Measurements from ENCODE around the gene NCOR2. TPM values are rescaled to one million over a fixed set of nuclear protein-coding genes. Genes with fewer than 3 reads are reported as not detected.

Gene NCOR2
- total RNA-seq, 4 donors from 2014 or later = 41.8 to 133 (median 66.4) TPM

DNA sequence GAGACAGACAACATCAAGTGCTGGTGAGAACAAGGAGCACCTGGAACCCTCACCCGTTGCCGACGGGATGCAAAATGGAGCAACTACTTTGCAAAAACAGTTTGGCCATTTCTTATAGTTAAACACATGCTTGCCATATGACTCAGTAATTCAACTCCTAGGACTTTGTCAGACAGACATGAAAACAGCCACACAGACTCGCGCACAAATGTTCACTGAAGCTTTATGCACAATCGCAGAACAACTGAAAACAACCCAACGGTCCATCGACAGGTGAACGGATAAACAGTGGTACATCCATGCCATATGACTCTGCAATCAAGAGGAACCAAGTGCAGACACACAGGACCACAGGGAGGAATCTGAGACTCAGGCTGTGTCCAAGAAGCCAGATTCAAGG, 30.8 kb downstream of the NCOR2 start:
- TF ChIP-seq, protein P1, sequence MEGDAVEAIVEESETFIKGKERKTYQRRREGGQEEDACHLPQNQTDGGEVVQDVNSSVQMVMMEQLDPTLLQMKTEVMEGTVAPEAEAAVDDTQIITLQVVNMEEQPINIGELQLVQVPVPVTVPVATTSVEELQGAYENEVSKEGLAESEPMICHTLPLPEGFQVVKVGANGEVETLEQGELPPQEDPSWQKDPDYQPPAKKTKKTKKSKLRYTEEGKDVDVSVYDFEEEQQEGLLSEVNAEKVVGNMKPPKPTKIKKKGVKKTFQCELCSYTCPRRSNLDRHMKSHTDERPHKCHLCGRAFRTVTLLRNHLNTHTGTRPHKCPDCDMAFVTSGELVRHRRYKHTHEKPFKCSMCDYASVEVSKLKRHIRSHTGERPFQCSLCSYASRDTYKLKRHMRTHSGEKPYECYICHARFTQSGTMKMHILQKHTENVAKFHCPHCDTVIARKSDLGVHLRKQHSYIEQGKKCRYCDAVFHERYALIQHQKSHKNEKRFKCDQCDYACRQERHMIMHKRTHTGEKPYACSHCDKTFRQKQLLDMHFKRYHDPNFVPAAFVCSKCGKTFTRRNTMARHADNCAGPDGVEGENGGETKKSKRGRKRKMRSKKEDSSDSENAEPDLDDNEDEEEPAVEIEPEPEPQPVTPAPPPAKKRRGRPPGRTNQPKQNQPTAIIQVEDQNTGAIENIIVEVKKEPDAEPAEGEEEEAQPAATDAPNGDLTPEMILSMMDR (IDR thresholded peaks at IDR 0.05; ENCODE audit: low read depth) = no peak

DNA sequence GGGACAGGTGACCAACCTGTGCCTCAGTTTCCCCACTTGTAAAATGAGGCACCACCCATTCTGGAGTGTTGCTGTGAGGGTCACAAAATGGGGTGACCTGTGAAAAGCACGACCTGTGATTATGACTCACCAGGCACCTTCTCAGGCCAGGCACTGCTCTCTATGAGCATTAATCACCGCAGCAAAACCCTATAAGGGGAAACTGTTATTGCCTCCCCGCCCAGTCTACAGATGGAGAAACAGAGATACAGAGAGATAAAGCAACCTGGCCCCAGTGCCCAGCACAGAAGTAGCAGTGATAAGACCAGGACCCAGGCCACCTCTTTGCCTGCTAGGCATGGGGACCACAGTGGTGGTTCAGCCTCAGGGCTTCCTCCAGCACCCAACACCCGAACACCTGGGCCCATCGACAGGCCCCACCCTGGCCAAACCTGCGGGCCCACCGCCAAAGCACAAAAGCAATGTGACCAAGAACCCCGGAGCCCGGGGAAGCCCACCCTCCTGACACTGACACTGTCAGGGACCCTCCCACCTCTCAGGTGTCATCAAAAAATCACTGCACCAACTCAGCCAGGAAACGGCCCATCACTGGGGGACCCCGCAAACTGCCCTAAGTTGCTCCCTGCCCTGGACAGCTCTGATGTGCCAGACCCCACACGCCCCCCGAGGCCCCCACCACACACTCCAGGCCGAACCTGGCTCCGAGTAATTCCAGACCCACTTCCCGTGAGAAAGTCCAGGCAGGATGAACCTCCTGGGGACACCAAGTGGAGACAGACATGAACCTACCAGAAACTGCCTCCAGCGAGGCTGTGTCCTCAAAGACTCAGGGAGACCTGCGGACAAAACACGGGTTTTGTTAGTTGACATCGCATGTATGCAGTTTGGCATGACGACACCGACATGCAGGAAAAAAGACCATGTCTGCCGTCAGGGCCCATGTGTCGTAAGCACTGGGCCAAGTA, 32.4 kb downstream of the NCOR2 start:
- TF ChIP-seq, protein P1 (IDR thresholded peaks at IDR 0.05; ENCODE audit: low read depth) = no peak

DNA sequence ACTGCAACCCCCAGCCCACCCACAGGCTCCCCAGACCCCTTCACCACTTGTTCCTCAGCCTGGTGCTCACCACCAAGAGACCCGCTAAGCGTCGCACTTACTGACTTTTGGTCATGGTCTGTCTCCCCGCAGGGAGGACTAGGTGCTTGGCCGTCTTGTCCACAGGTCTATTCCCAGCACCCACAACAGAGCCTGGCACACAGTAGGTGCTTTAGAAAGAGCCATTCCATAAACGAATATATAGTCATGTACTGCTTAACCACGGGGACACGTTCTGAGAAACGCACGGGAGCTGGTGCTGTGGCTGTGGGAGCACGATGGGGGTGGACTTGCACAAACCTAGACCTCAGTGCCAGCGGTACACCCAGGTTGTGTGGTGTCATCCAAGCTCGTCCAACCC, 34.0 kb downstream of the NCOR2 start:
- TF ChIP-seq, protein P1 (IDR thresholded peaks at IDR 0.05; ENCODE audit: low read depth) = no peak

DNA sequence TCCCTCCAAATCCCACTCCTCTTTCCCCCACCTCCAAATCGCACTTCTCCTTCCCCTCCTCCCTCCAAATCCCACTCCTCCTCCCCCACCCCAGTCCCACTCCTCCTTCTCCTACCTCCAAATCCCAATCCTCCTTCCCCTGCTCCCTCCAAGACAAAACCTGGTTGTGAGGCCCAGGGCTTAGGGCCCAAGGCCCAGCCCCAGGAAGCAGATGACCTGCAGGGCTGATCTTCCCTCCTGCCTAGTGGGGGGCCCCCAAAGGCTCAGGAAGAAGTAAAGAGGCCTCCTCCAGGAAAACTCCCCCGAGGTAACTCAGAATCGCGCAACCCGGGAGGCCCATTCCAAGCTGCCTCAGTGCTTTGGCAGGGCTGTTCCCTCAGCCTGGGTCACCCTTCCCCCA, 34.4 kb downstream of the NCOR2 start:
- TF ChIP-seq, protein P1 (IDR thresholded peaks at IDR 0.05; ENCODE audit: low read depth) = no peak

DNA sequence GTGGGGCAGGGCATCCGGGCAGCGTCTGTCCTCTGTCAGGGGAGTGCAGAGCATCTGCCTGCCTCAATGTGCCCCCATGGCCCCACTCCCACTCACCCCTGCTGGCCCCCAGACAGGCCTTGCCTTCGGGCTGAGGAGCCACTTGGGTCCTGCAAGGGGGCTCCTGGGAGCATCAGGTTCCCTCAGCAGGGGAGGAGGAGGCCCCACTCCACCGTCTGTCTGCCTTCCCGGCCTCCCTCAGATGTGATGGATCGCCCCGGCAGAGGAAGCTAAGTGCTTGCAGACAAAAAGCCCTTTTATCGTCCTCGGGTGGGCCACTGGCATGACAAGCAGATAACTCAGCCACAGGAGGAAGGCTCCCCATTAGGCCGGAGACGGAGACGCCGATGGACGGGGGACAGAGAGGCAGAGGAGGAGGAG, 35.1 kb downstream of the NCOR2 start:
- TF ChIP-seq, protein P1 (IDR thresholded peaks at IDR 0.05; ENCODE audit: low read depth) = no peak

DNA sequence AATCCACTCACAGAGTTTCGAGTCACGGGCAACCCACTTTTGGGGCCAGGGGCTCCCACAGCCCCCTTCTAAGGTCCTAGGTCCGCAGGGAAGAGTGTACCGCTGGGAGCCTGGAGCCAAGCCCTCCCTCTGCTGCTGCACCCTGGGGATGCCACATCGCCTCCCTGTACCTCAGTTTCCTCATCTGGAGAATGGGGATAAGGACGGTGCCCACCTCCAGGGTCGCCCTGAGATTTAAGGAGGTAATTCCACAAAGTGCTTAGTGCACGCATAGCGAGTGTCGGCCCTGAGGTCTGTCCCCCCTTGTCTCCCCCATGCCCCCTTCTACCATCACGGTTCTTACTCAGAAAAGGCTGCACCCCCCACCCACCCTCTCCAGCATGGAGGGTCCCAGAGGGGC, 35.5 kb downstream of the NCOR2 start:
- TF ChIP-seq, protein P1 (IDR thresholded peaks at IDR 0.05; ENCODE audit: low read depth) = no peak

DNA sequence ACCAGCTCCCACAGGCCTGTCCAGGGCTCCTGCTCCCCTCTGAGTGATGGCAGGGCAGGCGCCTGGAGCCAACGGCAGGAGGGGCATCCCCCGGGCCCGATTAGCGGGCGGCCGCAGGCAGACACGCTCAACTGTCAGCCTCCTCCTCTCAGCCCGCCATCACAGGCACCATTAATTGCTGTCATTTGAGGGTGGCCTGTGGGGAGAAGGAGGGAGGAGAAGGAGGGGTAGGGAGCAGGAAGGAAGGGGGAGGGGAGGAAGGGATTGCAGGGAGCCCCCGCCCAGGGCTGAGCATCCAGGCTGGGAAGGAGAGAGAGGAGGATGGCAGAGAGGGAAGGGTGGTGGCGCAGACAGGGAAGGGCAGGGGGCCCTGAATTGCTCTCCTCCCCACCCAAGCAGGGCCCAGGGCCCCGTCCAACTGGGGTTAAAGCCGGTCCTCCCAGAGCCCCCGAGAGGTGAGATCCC, 36.1 kb downstream of the NCOR2 start:
- TF ChIP-seq, protein P1 (IDR thresholded peaks at IDR 0.05; ENCODE audit: low read depth) = no peak
